Endodermal cell (in vitro differentiated cells): Measurements from ENCODE around the gene NOL9. TPM values are rescaled to one million over a fixed set of nuclear protein-coding genes. Genes with fewer than 3 reads are reported as not detected.
A peak's percentile ranks its signal among the peaks of the same experiment; 100 is the strongest.

Experiments
- DNase-seq: peaks from one replicate; pipeline ENCODE4 v3.0.0-alpha.2; 2017
- H3K27ac ChIP-seq: 2 replicates; pipeline ENCODE4 v1.5.1; 2013; ENCODE audit warnings: mild to moderate bottlenecking, low read depth, low read length, moderate library complexity
- H3K27me3 ChIP-seq: 2 replicates; pipeline ENCODE4 v1.6.1; 2013; ENCODE audit warnings: mild to moderate bottlenecking, low read length, moderate library complexity; ENCODE audit not compliant: insufficient read depth, control insufficient read depth, poor library complexity, severe bottlenecking
- H3K36me3 ChIP-seq: 2 replicates; pipeline ENCODE4 v1.7.0; 2013; ENCODE audit warnings: mild to moderate bottlenecking, low read length, moderate library complexity; ENCODE audit not compliant: control insufficient read depth, insufficient read depth
- H3K4me1 ChIP-seq: one replicate; pipeline ENCODE4 v1.7.0; 2013; ENCODE audit warnings: low read length; ENCODE audit not compliant: control insufficient read depth, insufficient read depth
- H3K4me3 ChIP-seq: 2 replicates; pipeline ENCODE4 v1.5.1; 2013; ENCODE audit warnings: mild to moderate bottlenecking, low read length, moderate library complexity
- H3K9ac ChIP-seq: 2 replicates; pipeline ENCODE4 v1.6.1; 2013; ENCODE audit warnings: mild to moderate bottlenecking, low read length, moderate library complexity; ENCODE audit not compliant: poor library complexity, severe bottlenecking; ENCODE audit errors: extremely low read depth
- H3K9me3 ChIP-seq: 2 replicates; pipeline ENCODE4 v1.6.1; 2013; ENCODE audit warnings: mild to moderate bottlenecking, low read length, moderate library complexity; ENCODE audit not compliant: control insufficient read depth
- H3K27ac Mint-ChIP-seq: 2 replicates; pipeline ENCODE4 v1.8.0; 2020; ENCODE audit warnings: mixed read lengths
- H3K27me3 Mint-ChIP-seq: 2 replicates; pipeline ENCODE4 v1.8.0; 2021; ENCODE audit warnings: mild to moderate bottlenecking, mixed read lengths; ENCODE audit not compliant: insufficient read depth
- H3K36me3 Mint-ChIP-seq: 2 replicates; pipeline ENCODE4 v1.8.0; 2020; ENCODE audit warnings: low read depth, mixed read lengths
- H3K4me1 Mint-ChIP-seq: 2 replicates; pipeline ENCODE4 v1.8.0; 2020; ENCODE audit warnings: mixed read lengths
- H3K4me3 Mint-ChIP-seq: 2 replicates; pipeline ENCODE4 v1.8.0; 2020; ENCODE audit warnings: mild to moderate bottlenecking, moderate library complexity, mixed read lengths
- H3K9me3 Mint-ChIP-seq: 2 replicates; pipeline ENCODE4 v1.8.0; 2020; ENCODE audit warnings: mild to moderate bottlenecking, mixed read lengths
- WGBS, 2 experiments: methylation state at CpG; one replicate each; pipeline versions ENCODE4 v1.1.5 to v1.1.7; 2013; ENCODE audit warnings: missing lambda C conversion rate in 2 of 2, mixed read lengths in 1 of 2; ENCODE audit not compliant: insufficient coverage in 1 of 2, insufficient read length in 1 of 2; 5-methylcytosine and 5-hydroxymethylcytosine counted together
- total RNA-seq, 2 donors: library from RNA; stranded (reverse); fragmentation: NEBNext Ultra II Directional in 1 of 2; extraction: Animal tissue kit (Norgen Biotek cat#: 25700) in 1 of 2; gene quantifications; 2 replicates in 1 of 2; 3 replicates in 1 of 2; pipeline ENCODE4 v1.2.1, GENCODE V29; 2021
- TF ChIP-seq, protein P1 (sequence below): fragments of 200-600 bp; sonication (generic); conservative IDR thresholded peaks from 2 replicates; pipeline ENCODE4 v1.5.0; 2021; ENCODE audit warnings: antibody characterized with exemption, mild to moderate bottlenecking

The NOL9 gene
- total RNA-seq, 2 donors from 2014 or later = 35.0 to 43.9 TPM

DNA sequence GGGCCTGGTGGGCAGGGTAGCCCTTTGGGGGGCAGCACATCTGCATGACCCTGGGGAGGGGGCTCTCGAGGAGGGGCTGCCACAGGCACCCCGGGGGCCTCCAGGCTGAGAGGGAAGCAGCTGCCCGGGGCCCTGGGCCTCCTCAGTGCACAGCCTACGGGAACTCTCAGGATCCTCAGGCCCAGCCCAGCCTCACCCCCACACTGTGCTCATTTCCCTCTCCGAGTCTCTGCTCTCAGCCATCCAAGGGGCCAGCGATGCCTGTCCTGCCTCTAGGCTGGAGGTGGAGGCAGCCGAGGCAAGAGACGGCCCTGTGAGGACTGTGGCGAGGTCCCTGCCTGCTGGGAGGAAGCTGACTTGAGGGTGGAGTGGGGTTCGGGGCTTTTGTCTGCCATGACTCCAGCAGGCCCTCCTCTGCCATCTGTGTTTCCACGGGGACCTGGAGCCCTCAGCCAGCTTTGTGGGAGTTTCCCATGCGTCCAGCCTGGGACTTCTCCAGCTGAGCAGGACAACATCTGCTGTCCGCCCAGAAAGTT, 55.7 kb downstream of the NOL9 start:
- H3K4me3 Mint-ChIP-seq = no peak overlapping the region
- no peaks in the 10 kb centered on the region for H3K9me3 Mint-ChIP-seq
- Histone ChIP-seq H3K4me3 (no peak overlapping the region), H3K27me3 (peaks cover 29% of the 10 kb centered on the region), H3K9ac (no peak overlapping the region), H3K9me3 (no peaks in the 10 kb centered on the region), H3K4me1 (peaks cover 2% of the 10 kb centered on the region), H3K27ac (no peak overlapping the region), H3K36me3 (no peaks in the 10 kb centered on the region)
- WGBS, 2 experiments = 85 to 88% methylated on average over 10 to 13 of the region's 13 CpGs
- H3K4me1 Mint-ChIP-seq = no peaks in the 10 kb centered on the region
- peak; percentile 53 for DNase-seq
- TF ChIP-seq, protein P1, sequence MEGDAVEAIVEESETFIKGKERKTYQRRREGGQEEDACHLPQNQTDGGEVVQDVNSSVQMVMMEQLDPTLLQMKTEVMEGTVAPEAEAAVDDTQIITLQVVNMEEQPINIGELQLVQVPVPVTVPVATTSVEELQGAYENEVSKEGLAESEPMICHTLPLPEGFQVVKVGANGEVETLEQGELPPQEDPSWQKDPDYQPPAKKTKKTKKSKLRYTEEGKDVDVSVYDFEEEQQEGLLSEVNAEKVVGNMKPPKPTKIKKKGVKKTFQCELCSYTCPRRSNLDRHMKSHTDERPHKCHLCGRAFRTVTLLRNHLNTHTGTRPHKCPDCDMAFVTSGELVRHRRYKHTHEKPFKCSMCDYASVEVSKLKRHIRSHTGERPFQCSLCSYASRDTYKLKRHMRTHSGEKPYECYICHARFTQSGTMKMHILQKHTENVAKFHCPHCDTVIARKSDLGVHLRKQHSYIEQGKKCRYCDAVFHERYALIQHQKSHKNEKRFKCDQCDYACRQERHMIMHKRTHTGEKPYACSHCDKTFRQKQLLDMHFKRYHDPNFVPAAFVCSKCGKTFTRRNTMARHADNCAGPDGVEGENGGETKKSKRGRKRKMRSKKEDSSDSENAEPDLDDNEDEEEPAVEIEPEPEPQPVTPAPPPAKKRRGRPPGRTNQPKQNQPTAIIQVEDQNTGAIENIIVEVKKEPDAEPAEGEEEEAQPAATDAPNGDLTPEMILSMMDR = no peak
- H3K36me3 Mint-ChIP-seq = no peaks in the 10 kb centered on the region
- no peak overlapping the region for H3K27ac Mint-ChIP-seq
- peaks cover 45% of the 10 kb centered on the region for H3K27me3 Mint-ChIP-seq

DNA sequence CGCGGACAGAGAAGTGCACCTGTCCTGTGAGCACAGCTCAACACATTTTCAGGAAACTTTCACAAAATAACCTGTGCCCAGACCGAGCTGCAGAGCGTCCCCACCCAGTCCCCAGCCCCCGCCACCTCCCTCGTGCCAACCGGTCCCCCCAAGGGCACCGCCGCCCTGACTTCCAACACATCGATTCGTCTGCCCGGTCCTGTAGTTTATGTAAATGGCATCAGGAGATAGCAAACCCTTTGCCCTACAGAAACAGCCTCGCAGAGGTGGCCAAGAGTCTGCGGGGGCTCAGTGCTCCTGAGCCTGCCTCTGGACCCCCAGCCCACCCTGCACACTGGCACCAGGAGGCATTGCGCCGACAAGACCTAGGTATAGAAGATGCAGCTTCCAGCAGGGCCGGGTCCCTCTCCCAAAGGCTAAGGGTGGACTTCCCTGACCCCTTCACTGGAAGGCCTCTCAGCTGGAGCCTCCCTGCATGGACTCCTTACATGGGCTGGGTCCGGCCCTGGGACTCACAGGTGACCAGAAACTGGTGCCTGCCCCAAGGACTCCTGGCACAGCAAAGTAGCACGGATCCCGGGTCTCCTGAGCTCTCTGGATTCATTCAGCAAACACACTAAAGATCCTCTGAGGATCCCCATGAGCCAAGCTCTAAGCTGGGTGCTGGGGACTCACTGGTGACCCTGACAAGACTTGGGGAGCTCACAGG, 56.3 kb downstream of the NOL9 start:
- no peak overlapping the region for H3K27ac Mint-ChIP-seq
- Histone ChIP-seq H3K9me3 (no peaks in the 10 kb centered on the region), H3K36me3 (no peaks in the 10 kb centered on the region), H3K4me3 (peak overlapping the region; percentile 75), H3K27ac (no peak overlapping the region), H3K9ac (no peak overlapping the region), H3K4me1 (peaks cover 2% of the 10 kb centered on the region), H3K27me3 (peaks cover 29% of the 10 kb centered on the region)
- H3K4me1 Mint-ChIP-seq = no peaks in the 10 kb centered on the region
- TF ChIP-seq, protein P1 = no peak
- H3K36me3 Mint-ChIP-seq = no peaks in the 10 kb centered on the region
- DNase-seq = peak; percentile 50
- no peaks in the 10 kb centered on the region for H3K9me3 Mint-ChIP-seq
- H3K4me3 Mint-ChIP-seq = peak overlapping the region; percentile 54
- H3K27me3 Mint-ChIP-seq = peaks cover 45% of the 10 kb centered on the region
- WGBS, 2 experiments = 58 to 60% methylated on average over 5 to 20 of the region's 20 CpGs

DNA sequence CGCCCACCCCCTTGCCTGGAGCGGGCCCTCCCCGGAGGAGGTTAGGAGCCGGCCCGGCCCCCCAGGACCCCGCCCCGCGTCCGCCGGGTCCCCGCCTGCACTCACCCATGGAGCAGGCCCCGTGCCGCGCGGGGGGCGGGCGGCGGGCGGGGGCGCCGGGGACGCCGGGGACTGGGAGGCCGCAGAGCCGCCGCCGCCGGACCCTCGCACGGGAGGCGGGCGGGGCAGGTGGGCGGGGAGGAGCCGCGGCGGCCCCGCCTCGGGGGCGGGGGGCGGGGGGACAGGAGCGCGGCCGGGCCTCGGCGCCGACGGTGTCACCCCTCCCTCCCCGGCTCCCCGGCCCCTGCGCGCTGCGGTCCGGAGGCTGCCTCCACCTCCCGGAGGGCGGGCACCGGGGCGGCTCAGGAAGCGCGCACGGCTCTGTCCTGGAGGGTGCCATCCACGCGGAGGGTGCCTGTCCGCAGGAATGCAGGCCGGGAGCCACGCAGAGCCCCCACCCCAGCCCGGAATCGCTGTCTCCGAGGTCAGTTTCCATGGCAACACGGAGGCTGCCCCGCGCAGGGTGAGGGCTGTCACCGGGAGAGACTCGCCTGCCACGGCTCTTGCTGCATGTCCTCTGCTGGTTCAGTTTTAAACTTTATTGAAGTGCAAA, 57.0 kb downstream of the NOL9 start:
- Mint-ChIP-seq H3K9me3 (no peaks in the 10 kb centered on the region), H3K27me3 (peaks cover 45% of the 10 kb centered on the region), H3K36me3 (no peaks in the 10 kb centered on the region), H3K27ac (no peak overlapping the region), H3K4me1 (no peaks in the 10 kb centered on the region), H3K4me3 (peak overlapping the region; percentile 61)
- Histone ChIP-seq H3K9me3 (no peaks in the 10 kb centered on the region), H3K27ac (no peak overlapping the region), H3K9ac (no peak overlapping the region), H3K36me3 (no peaks in the 10 kb centered on the region), H3K27me3 (peaks cover 29% of the 10 kb centered on the region), H3K4me1 (peaks cover 2% of the 10 kb centered on the region), H3K4me3 (peak overlapping the region; percentile 78)
- WGBS, 2 experiments = 0 to 2% methylated on average over 9 to 74 of the region's 74 CpGs
- DNase-seq = peak; percentile 86
- TF ChIP-seq, protein P1 = no peak
